SK-N-SH (cell line): ENCODE results near the gene RBP3.

Experiments used
- EP300 ChIP-seq, 2 experiments: IDR thresholded peaks; 2 replicates each; pipeline versions ENCODE4 v1.4.0 to v1.6.1; 2012; ENCODE audit warnings: borderline replicate concordance in 1 of 2, low read depth in 1 of 2, low read length in 1 of 2
- EZH2phosphoT487 ChIP-seq: fragments of 200-600 bp; sonication (generic); IDR thresholded peaks from 2 replicates; pipeline ENCODE4 v1.6.1; 2017; ENCODE audit warnings: low read depth, mixed run types, mild to moderate bottlenecking, antibody characterized with exemption, moderate library complexity, borderline replicate concordance
- REST ChIP-seq: IDR thresholded peaks from 2 replicates; pipeline ENCODE4 v1.6.1; 2012; ENCODE audit warnings: mild to moderate bottlenecking, low read depth, low read length, moderate library complexity
- TF ChIP-seq, protein P1 (sequence below): IDR thresholded peaks from 2 replicates; pipeline ENCODE4 v1.4.0; 2012; ENCODE audit warnings: low read depth, borderline replicate concordance
- TF ChIP-seq, protein P2 (sequence below): fragments of 200-600 bp; sonication (generic); IDR thresholded peaks from 2 replicates; pipeline ENCODE4 v1.6.1; 2017; ENCODE audit warnings: antibody characterized with exemption, mild to moderate bottlenecking, moderate library complexity
- TF ChIP-seq, protein P3 (sequence below): fragments of 150-350 bp; IDR thresholded peaks from 2 replicates; pipeline ENCODE4 v1.6.1; 2017; ENCODE audit warnings: antibody characterized with exemption, low read length, low read depth, borderline replicate concordance

DNA sequence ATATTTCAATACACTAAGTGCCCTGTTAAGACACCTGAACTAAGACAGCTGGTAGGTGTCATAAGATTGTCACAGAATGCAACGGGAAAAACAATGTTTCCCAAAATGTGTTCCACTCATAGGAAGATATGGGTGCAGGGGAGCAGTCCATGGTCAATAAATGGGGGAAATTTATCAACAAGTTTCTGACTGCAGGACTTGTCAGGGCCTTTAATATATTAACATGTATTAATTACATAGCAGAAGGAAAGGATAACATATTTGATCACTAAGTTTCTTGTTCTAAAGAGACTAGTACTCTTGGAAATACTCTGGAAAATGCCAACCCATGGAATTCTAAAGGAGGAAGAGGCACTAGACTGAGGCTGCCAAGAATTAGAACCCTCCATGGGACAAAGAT is 6.7 kb downstream of the RBP3 start:
- TF ChIP-seq, protein P1, sequence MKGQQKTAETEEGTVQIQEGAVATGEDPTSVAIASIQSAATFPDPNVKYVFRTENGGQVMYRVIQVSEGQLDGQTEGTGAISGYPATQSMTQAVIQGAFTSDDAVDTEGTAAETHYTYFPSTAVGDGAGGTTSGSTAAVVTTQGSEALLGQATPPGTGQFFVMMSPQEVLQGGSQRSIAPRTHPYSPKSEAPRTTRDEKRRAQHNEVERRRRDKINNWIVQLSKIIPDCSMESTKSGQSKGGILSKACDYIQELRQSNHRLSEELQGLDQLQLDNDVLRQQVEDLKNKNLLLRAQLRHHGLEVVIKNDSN: no peak
- TF ChIP-seq EZH2phosphoT487 (no peak), EP300 (IDR thresholded peaks at IDR 0.05; ENCODE audit: borderline replicate concordance in 1 of 2, low read depth in 1 of 2, low read length in 1 of 2) (no peak), REST (no peak)
- TF ChIP-seq, protein P2, sequence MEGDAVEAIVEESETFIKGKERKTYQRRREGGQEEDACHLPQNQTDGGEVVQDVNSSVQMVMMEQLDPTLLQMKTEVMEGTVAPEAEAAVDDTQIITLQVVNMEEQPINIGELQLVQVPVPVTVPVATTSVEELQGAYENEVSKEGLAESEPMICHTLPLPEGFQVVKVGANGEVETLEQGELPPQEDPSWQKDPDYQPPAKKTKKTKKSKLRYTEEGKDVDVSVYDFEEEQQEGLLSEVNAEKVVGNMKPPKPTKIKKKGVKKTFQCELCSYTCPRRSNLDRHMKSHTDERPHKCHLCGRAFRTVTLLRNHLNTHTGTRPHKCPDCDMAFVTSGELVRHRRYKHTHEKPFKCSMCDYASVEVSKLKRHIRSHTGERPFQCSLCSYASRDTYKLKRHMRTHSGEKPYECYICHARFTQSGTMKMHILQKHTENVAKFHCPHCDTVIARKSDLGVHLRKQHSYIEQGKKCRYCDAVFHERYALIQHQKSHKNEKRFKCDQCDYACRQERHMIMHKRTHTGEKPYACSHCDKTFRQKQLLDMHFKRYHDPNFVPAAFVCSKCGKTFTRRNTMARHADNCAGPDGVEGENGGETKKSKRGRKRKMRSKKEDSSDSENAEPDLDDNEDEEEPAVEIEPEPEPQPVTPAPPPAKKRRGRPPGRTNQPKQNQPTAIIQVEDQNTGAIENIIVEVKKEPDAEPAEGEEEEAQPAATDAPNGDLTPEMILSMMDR: no peak
- TF ChIP-seq, protein P3, sequence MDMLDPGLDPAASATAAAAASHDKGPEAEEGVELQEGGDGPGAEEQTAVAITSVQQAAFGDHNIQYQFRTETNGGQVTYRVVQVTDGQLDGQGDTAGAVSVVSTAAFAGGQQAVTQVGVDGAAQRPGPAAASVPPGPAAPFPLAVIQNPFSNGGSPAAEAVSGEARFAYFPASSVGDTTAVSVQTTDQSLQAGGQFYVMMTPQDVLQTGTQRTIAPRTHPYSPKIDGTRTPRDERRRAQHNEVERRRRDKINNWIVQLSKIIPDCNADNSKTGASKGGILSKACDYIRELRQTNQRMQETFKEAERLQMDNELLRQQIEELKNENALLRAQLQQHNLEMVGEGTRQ: no peak
